Panc1 (cell line): ENCODE results near the gene ID1. TPM values are rescaled to one million over a fixed set of nuclear protein-coding genes. Genes with fewer than 3 reads are reported as not detected.

Source experiments
- ATAC-seq: fragments of 200-7000 bp; cut with Tn5 transposase; 2 replicates; pipeline ENCODE4 v1.9.1; 2020; ENCODE audit warnings: mild to moderate bottlenecking, moderate library complexity
- BruUV-seq: library from RNA; stranded (reverse); fragments of 400-500 nt; replicated peaks from 2 replicates; lab custom pipeline; 2021; lab: Mats Ljungman, UMichigan
- CTCF ChIA-PET: fragments of 300-600 bp; sonication (Branson Sonifier 250); formaldehyde crosslinking; loops from one replicate; lab custom pipeline; 2022; ENCODE audit warnings: antibody characterized with exemption; lab: Charles Lee
- POLR2A ChIA-PET: fragments of 300-600 bp; sonication (Branson Sonifier 250); formaldehyde crosslinking; loops from one replicate; lab custom pipeline; 2022; ENCODE audit warnings: antibody characterized with exemption; lab: Charles Lee
- DNase-seq: peaks from one replicate; pipeline ENCODE4 v3.0.0-alpha.2; 2010; ENCODE audit warnings: low read depth, low spot score
- H3K27ac ChIP-seq: 2 replicates; pipeline ENCODE4 v1.5.1; 2011; ENCODE audit warnings: mild to moderate bottlenecking, low read length, inconsistent platforms
- H3K27me3 ChIP-seq: fragments of 200-500 bp; sonication (Bioruptor generic); 2 replicates; pipeline ENCODE4 v1.6.0; 2014; ENCODE audit warnings: low read length, inconsistent platforms; ENCODE audit not compliant: control insufficient read depth, insufficient read depth
- H3K36me3 ChIP-seq: fragments of 200-500 bp; sonication (Bioruptor generic); 2 replicates; pipeline ENCODE4 v1.5.1; 2014; ENCODE audit warnings: inconsistent platforms, mild to moderate bottlenecking, low read length, moderate library complexity; ENCODE audit not compliant: control insufficient read depth, insufficient read depth
- H3K4me1 ChIP-seq: 2 replicates; pipeline ENCODE4 v1.5.1; 2011; ENCODE audit warnings: inconsistent platforms, mild to moderate bottlenecking, low read length, moderate library complexity; ENCODE audit not compliant: control insufficient read depth, insufficient read depth
- H3K4me3 ChIP-seq, 2 experiments: 2 replicates each; pipeline ENCODE4 v1.5.1; 2011 to 2012; ENCODE audit warnings: low read depth in 2 of 2, low read length in 2 of 2, mild to moderate bottlenecking in 2 of 2, inconsistent platforms in 1 of 2, moderate library complexity in 1 of 2
- H3K9me3 ChIP-seq: fragments of 200-500 bp; sonication (Bioruptor generic); 2 replicates; pipeline ENCODE4 v1.5.1; 2014; ENCODE audit warnings: low read depth, mild to moderate bottlenecking, inconsistent platforms, low read length, moderate library complexity; ENCODE audit not compliant: control insufficient read depth, insufficient read depth
- CTCF ChIP-seq: fragments of 450-650 bp; IDR thresholded peaks from 2 replicates; pipeline ENCODE4 v1.5.1; 2017; ENCODE audit warnings: mild to moderate bottlenecking
- POLR2AphosphoS5 ChIP-seq: IDR thresholded peaks from 2 replicates; pipeline ENCODE4 v1.6.1; 2012; ENCODE audit warnings: mild to moderate bottlenecking, low read depth, low read length, moderate library complexity
- SIN3A ChIP-seq: IDR thresholded peaks from 2 replicates; pipeline ENCODE4 v1.6.1; 2012; ENCODE audit warnings: low read depth, mild to moderate bottlenecking, low read length, moderate library complexity, borderline replicate concordance; ENCODE audit not compliant: insufficient read depth
- TCF7L2 ChIP-seq: IDR thresholded peaks from 2 replicates; pipeline ENCODE4 v1.6.1; 2011; ENCODE audit warnings: mild to moderate bottlenecking, low read depth, low read length, inconsistent platforms
- in situ Hi-C: cut with HindIII; loops from 2 replicates; pipeline ENCODE4 v1.10.0; 2016; ENCODE audit warnings: low sequenced_read_pairs, low pct_unique_long_range_greater_than_20kb
- intact Hi-C: fragments of 100-400 bp; cut with micrococcal nuclease; formaldehyde crosslinking; loops from one replicate; pipeline ENCODE4 v1.10.0; 2022; ENCODE audit not compliant: unreplicated experiment
- total RNA-seq: library from RNA; stranded (reverse); gene quantifications from one replicate; pipeline ENCODE4 v1.2.1, GENCODE V29; 2021; ENCODE audit not compliant: unreplicated experiment
- TF ChIP-seq, protein P1 (sequence below), 2 experiments: IDR thresholded peaks; 2 replicates each; pipeline ENCODE4 v1.6.1; 2011 to 2012; ENCODE audit warnings: low read depth in 2 of 2, control low read depth in 1 of 2, low read length in 1 of 2, mild to moderate bottlenecking in 1 of 2, moderate library complexity in 1 of 2; ENCODE audit not compliant: insufficient read depth in 1 of 2

The ID1 gene
- total RNA-seq, 1 experiment from 2014 or later, result 152 TPM

DNA sequence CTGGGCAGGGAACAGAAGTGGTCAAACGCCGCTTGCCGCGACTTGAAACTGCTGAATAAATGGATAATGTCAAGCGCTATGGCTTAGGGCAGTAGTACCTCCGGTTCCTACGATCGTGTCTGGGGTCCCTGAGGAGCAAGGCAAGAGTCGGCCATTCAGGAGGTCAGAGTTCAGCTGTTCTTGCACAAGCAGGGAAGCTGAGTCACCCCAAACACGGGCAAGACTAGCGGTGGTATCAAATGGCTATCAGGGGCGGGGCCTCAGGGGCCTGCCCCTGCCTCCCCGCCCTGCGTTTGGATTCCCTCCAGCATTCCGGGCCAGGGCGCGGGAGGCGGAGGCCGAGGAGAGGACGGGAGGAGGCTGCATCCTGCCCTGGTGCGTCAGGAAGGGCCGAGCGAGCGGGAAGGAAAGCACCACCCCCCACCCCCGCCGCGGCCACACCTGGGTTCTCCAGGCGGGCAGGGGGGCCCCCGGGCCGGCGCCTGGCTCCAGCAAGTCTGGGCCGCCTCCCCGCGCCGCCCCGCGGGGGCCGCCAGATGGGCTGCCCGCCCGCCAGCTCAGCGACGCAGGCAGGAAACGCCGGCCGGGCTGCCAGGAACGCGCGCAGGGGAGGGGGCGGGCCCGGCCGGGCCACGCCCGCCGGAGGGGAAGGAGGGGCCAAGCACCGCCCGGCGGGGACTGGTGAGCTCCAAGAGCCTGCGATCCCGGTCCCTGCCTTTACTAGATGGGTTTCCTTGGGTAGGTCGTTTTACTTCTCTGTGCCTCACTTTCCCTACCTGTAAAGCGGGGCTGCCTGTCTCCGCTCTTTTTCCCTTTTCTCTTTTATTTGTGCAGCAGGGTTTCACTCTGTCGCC, 32.2 kb upstream of the ID1 start:
- Histone ChIP-seq H3K27ac (peak overlapping the region; percentile 99), H3K4me3 (peak overlapping the region; percentile 54 to 75), H3K36me3 (peaks cover 2% of the 10 kb centered on the region; the same call in 1 of the 2 replicates), H3K27me3 (no peaks in the 10 kb centered on the region), H3K9me3 (no peaks in the 10 kb centered on the region), H3K4me1 (peaks cover 56% of the 10 kb centered on the region)
- TF ChIP-seq, protein P1, sequence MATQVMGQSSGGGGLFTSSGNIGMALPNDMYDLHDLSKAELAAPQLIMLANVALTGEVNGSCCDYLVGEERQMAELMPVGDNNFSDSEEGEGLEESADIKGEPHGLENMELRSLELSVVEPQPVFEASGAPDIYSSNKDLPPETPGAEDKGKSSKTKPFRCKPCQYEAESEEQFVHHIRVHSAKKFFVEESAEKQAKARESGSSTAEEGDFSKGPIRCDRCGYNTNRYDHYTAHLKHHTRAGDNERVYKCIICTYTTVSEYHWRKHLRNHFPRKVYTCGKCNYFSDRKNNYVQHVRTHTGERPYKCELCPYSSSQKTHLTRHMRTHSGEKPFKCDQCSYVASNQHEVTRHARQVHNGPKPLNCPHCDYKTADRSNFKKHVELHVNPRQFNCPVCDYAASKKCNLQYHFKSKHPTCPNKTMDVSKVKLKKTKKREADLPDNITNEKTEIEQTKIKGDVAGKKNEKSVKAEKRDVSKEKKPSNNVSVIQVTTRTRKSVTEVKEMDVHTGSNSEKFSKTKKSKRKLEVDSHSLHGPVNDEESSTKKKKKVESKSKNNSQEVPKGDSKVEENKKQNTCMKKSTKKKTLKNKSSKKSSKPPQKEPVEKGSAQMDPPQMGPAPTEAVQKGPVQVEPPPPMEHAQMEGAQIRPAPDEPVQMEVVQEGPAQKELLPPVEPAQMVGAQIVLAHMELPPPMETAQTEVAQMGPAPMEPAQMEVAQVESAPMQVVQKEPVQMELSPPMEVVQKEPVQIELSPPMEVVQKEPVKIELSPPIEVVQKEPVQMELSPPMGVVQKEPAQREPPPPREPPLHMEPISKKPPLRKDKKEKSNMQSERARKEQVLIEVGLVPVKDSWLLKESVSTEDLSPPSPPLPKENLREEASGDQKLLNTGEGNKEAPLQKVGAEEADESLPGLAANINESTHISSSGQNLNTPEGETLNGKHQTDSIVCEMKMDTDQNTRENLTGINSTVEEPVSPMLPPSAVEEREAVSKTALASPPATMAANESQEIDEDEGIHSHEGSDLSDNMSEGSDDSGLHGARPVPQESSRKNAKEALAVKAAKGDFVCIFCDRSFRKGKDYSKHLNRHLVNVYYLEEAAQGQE (IDR thresholded peaks at IDR 0.05; ENCODE audit: insufficient read depth in 1 of 2, low read depth in 2 of 2, low read length in 1 of 2), result no peak
- TF ChIP-seq TCF7L2 (peak; percentile 92), CTCF (no peak), POLR2AphosphoS5 (peak; percentile 95), SIN3A (peak; percentile 94; the same call in 1 of the 2 replicates)
- DNase-seq, result peak; percentile 98
- ATAC-seq, result peak; percentile 86
- ChIA-PET CTCF (interaction anchor here (0.6 to 10.8 kb wide), 11 partner anchors 11 to 391 kb away, joined by 3 to 298 read pairs (median 6); no protein-coding TSS in a partner anchor), POLR2A (interaction anchor here (0.5 to 4.0 kb wide), 19 partner anchors 12 to 553 kb away, joined by 3 to 76 read pairs (median 6); partner anchors contain the start of gene ID1)
- intact Hi-C loops, result no loop called here
- in situ Hi-C loops, result no loop called here
- BruUV-seq, result no TSS peak

DNA sequence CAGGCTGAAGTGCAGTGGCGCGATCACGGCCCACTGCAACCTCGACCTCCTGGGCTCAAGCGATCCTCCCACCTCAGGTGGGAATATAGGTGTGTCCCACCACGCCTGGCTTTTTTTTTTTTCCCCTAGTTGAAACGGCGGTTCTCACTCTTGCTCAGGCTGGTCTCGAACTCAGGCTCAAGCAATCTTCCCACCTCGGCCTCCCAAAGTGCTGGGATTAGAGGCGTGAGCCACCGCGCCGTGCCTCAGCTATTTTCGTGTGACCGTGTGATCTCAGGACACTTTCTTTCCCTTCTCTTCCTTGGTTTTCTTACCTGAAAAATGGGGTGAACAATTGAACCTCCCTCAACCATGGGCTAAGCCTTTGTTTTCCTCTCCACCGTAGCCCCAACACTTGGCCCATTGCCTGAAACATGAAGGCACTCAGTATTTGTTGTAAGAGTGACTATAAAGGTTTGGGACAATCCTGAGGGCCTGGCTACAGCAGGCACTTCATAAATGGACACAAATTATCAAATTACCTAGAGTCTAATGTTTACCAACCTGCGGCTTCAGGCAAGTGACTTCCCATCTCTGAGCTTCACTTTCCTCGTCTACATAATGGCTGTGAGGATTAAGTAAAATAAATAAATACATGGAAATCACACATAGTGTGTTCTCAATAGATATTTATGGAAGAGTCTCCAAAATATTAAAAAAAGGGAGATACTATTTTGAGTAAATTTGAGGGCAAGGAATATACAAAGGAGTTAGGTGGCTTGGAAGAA, 31.4 kb upstream of the ID1 start:
- in situ Hi-C loops, result no loop called here
- TSS peak; percentile 85 for BruUV-seq
- Histone ChIP-seq H3K9me3 (no peaks in the 10 kb centered on the region), H3K4me1 (peaks cover 47% of the 10 kb centered on the region), H3K27me3 (no peaks in the 10 kb centered on the region), H3K27ac (peak overlapping the region; percentile 99), H3K36me3 (peaks cover 2% of the 10 kb centered on the region; the same call in 1 of the 2 replicates), H3K4me3 (peak overlapping the region; percentile 54 to 75)
- TF ChIP-seq POLR2AphosphoS5 (no peak), SIN3A (no peak), TCF7L2 (no peak), CTCF (no peak)
- TF ChIP-seq, protein P1 (IDR thresholded peaks at IDR 0.05; ENCODE audit: insufficient read depth in 1 of 2, low read depth in 2 of 2, low read length in 1 of 2), result no peak
- no peak for ATAC-seq
- ChIA-PET CTCF (interaction anchor here (0.7 to 10.8 kb wide), 9 partner anchors 11 to 138 kb away, joined by 3 to 298 read pairs (median 7); no protein-coding TSS in a partner anchor), POLR2A (interaction anchor here (0.5 to 4.0 kb wide), 19 partner anchors 11 to 552 kb away, joined by 3 to 76 read pairs (median 5); partner anchors contain the start of gene ID1)
- intact Hi-C loops, result no loop called here
- no peak for DNase-seq
